IMR-90 (cell line): Measurements from ENCODE around the gene NPHP4. TPM values are rescaled to one million over a fixed set of nuclear protein-coding genes. Genes with fewer than 3 reads are reported as not detected.

Experiments
- ATAC-seq: fragments of 200-7000 bp; cut with Tn5 transposase; 2 replicates; pipeline ENCODE4 v1.9.1; 2020; ENCODE audit warnings: low read depth, mild to moderate bottlenecking, moderate library complexity
- BruUV-seq: library from RNA; stranded (reverse); fragments of 400-500 nt; replicated peaks from 2 replicates; lab custom pipeline; 2021; lab: Mats Ljungman, UMichigan
- CTCF ChIA-PET: fragments of 300-600 bp; formaldehyde crosslinking; extraction: SDS; loops from one replicate; lab custom pipeline; 2021; ENCODE audit warnings: antibody characterized with exemption; lab: Yijun Ruan, JAX
- POLR2A ChIA-PET: fragments of 300-600 bp; sonication (Branson Sonifier 250); formaldehyde crosslinking; loops from one replicate; lab custom pipeline; 2022; ENCODE audit warnings: antibody characterized with exemption; ENCODE audit not compliant: unreplicated experiment; lab: Charles Lee
- DNase-seq: peaks from one replicate; pipeline ENCODE4 v3.0.0; 2013
- H2AFZ ChIP-seq: replicated peaks from 2 replicates; pipeline ENCODE3; 2013; ENCODE audit warnings: low read length, mild to moderate bottlenecking; ENCODE audit not compliant: poor library complexity
- H2AK5ac ChIP-seq: 2 replicates; pipeline ENCODE4 v1.6.1; 2013; ENCODE audit warnings: low read depth, low read length, inconsistent platforms
- H2AK9ac ChIP-seq: replicated peaks from 2 replicates; pipeline ENCODE3; 2013; ENCODE audit warnings: mild to moderate bottlenecking, low read depth, low read length, moderate library complexity; ENCODE audit not compliant: poor library complexity
- H2BK120ac ChIP-seq: 2 replicates; pipeline ENCODE4 v1.6.1; 2013; ENCODE audit warnings: low read depth, low read length, inconsistent platforms
- H2BK15ac ChIP-seq: 3 replicates; pipeline ENCODE4 v1.6.1; 2013; ENCODE audit warnings: low read depth, low read length, inconsistent platforms
- H2BK20ac ChIP-seq: 2 replicates; pipeline ENCODE4 v1.6.1; 2013; ENCODE audit warnings: low read depth, mild to moderate bottlenecking, inconsistent platforms, low read length, moderate library complexity
- H2BK5ac ChIP-seq: 2 replicates; pipeline ENCODE4 v1.6.1; 2013; ENCODE audit warnings: mild to moderate bottlenecking, low read depth, low read length, inconsistent platforms; ENCODE audit not compliant: poor library complexity, severe bottlenecking
- H3K14ac ChIP-seq: replicated peaks from 2 replicates; pipeline ENCODE4 v1.6.1; 2013; ENCODE audit warnings: low read depth, low read length, inconsistent platforms
- H3K18ac ChIP-seq: 2 replicates; pipeline ENCODE4 v1.6.1; 2013; ENCODE audit warnings: low read depth, low read length, control low read depth
- H3K23ac ChIP-seq: 2 replicates; pipeline ENCODE4 v1.6.1; 2013; ENCODE audit warnings: low read depth, low read length, inconsistent platforms
- H3K27ac ChIP-seq: 2 replicates; pipeline ENCODE4 v1.5.1; 2013; ENCODE audit warnings: mild to moderate bottlenecking, control low read depth, low read length; ENCODE audit not compliant: insufficient read depth
- H3K27me3 ChIP-seq: 2 replicates; pipeline ENCODE4 v1.6.1; 2013; ENCODE audit warnings: low read length; ENCODE audit not compliant: control insufficient read depth, insufficient read depth
- H3K36me3 ChIP-seq: 2 replicates; pipeline ENCODE4 v1.6.1; 2013; ENCODE audit warnings: low read length, mixed read lengths; ENCODE audit not compliant: control insufficient read depth, insufficient read depth
- H3K4ac ChIP-seq: 2 replicates; pipeline ENCODE4 v1.6.1; 2013; ENCODE audit warnings: low read depth, low read length, inconsistent platforms
- H3K4me1 ChIP-seq: 2 replicates; pipeline ENCODE4 v1.6.1; 2013; ENCODE audit warnings: low read length, mixed read lengths; ENCODE audit not compliant: control insufficient read depth, insufficient read depth
- H3K4me2 ChIP-seq: 2 replicates; pipeline ENCODE4 v1.6.1; 2013; ENCODE audit warnings: low read depth, mild to moderate bottlenecking, control low read depth, low read length, moderate library complexity
- H3K4me3 ChIP-seq: 2 replicates; pipeline ENCODE4 v1.5.1; 2013; ENCODE audit warnings: low read depth, mild to moderate bottlenecking, control low read depth, low read length, moderate library complexity; ENCODE audit not compliant: insufficient read depth
- H3K56ac ChIP-seq: 2 replicates; pipeline ENCODE4 v1.6.1; 2013; ENCODE audit warnings: low read length, inconsistent platforms; ENCODE audit not compliant: insufficient read depth; ENCODE audit errors: extremely low read depth
- H3K79me1 ChIP-seq, 2 experiments: 2 replicates each; pipeline ENCODE4 v1.6.1; 2013; ENCODE audit warnings: low read length in 2 of 2, inconsistent platforms in 1 of 2, low read depth in 1 of 2
- H3K9ac ChIP-seq: 2 replicates; pipeline ENCODE4 v1.6.1; 2013; ENCODE audit warnings: low read depth, low read length, control low read depth
- H3K9me1 ChIP-seq: 2 replicates; pipeline ENCODE4 v1.6.1; 2013; ENCODE audit warnings: low read length, inconsistent platforms; ENCODE audit not compliant: insufficient read depth
- H3K9me3 ChIP-seq: 2 replicates; pipeline ENCODE4 v1.6.1; 2013; ENCODE audit warnings: low read length; ENCODE audit not compliant: control insufficient read depth, insufficient read depth
- H4K20me1 ChIP-seq: 2 replicates; pipeline ENCODE4 v1.6.1; 2013; ENCODE audit warnings: low read length, inconsistent platforms; ENCODE audit not compliant: insufficient read depth
- H4K5ac ChIP-seq: 2 replicates; pipeline ENCODE4 v1.6.1; 2013; ENCODE audit warnings: mild to moderate bottlenecking, low read depth, low read length, control low read depth
- H4K8ac ChIP-seq, 2 experiments: 2 replicates each; pipeline ENCODE4 v1.6.1; 2013; ENCODE audit warnings: low read depth in 2 of 2, low read length in 2 of 2, control low read depth in 1 of 2, inconsistent platforms in 1 of 2
- H4K91ac ChIP-seq: 2 replicates; pipeline ENCODE4 v1.6.1; 2013; ENCODE audit warnings: low read depth, low read length, inconsistent platforms; ENCODE audit not compliant: insufficient read depth
- BHLHE40 ChIP-seq: fragments of 150-350 bp; IDR thresholded peaks from 2 replicates; pipeline ENCODE4 v1.6.1; 2016; ENCODE audit warnings: mild to moderate bottlenecking, low read depth, low read length
- FOS ChIP-seq: fragments of 150-350 bp; IDR thresholded peaks from 2 replicates; pipeline ENCODE4 v1.6.1; 2016; ENCODE audit warnings: low read depth, low read length
- MAZ ChIP-seq: IDR thresholded peaks from 2 replicates; pipeline ENCODE4 v1.6.1; 2012; ENCODE audit warnings: low read depth, mild to moderate bottlenecking, low read length, improper control_type of control experiment, moderate library complexity, borderline replicate concordance
- MXI1 ChIP-seq: IDR thresholded peaks from 2 replicates; pipeline ENCODE4 v1.6.1; 2012; ENCODE audit warnings: low read depth, mild to moderate bottlenecking, low read length, moderate library complexity, borderline replicate concordance
- NFE2L2 ChIP-seq: fragments of 150-350 bp; IDR thresholded peaks from 2 replicates; pipeline ENCODE4 v1.6.1; 2016; ENCODE audit warnings: low read depth, mild to moderate bottlenecking, low read length
- POLR2A ChIP-seq: IDR thresholded peaks from 2 replicates; pipeline ENCODE4 v1.6.1; 2012; ENCODE audit warnings: mild to moderate bottlenecking, low read depth, low read length
- RCOR1 ChIP-seq: IDR thresholded peaks from 2 replicates; pipeline ENCODE4 v1.6.1; 2012; ENCODE audit warnings: mild to moderate bottlenecking, low read length, improper control_type of control experiment; ENCODE audit not compliant: insufficient replicate concordance
- RFX5 ChIP-seq: IDR thresholded peaks from 2 replicates; pipeline ENCODE4 v1.8.0; 2012; ENCODE audit warnings: low read depth, mild to moderate bottlenecking, low read length, moderate library complexity
- SMC3 ChIP-seq: fragments of 150-350 bp; IDR thresholded peaks from 2 replicates; pipeline ENCODE4 v1.6.1; 2016; ENCODE audit warnings: low read depth, mild to moderate bottlenecking, antibody characterized with exemption, low read length, moderate library complexity
- USF2 ChIP-seq: fragments of 150-350 bp; IDR thresholded peaks from 2 replicates; pipeline ENCODE4 v1.6.1; 2017; ENCODE audit warnings: mild to moderate bottlenecking, antibody characterized with exemption, low read length, low read depth
- WGBS, 2 experiments: methylation state at CpG; one replicate each; pipeline versions ENCODE4 v1.1.5 to v1.1.7; 2013; ENCODE audit warnings: missing lambda C conversion rate in 2 of 2; ENCODE audit not compliant: insufficient read length in 1 of 2; ENCODE audit errors: extremely low coverage in 2 of 2; 5-methylcytosine and 5-hydroxymethylcytosine counted together
- dilution Hi-C: fragments of 300-500 bp; cut with HindIII; formaldehyde crosslinking; loops from one replicate; pipeline ENCODE4 v1.14.3; 2018; ENCODE audit warnings: low sequenced_read_pairs; ENCODE audit not compliant: unreplicated experiment
- in situ Hi-C: fragments of 300-500 bp; cut with MboI; formaldehyde crosslinking; loops from 3 replicates; pipeline ENCODE4 v1.14.3; 2019; ENCODE audit warnings: low sequenced_read_pairs, inconsistent platforms, mixed read lengths
- intact Hi-C: fragments of 100-400 bp; cut with micrococcal nuclease; formaldehyde crosslinking; loops from 2 replicates; pipeline ENCODE4 v1.10.0; 2022
- polyA plus RNA-seq, 3 experiments: library from polyadenylated mRNA; depleted of rRNA; stranded (reverse); fragments of >200 nt; gene quantifications; 2 replicates each; pipeline ENCODE4 v1.2.3, GENCODE V29; 2012; ENCODE audit warnings: low replicate concordance in 1 of 3
- total RNA-seq: library from RNA; depleted of rRNA; stranded (reverse); fragments of >200 nt; gene quantifications from 2 replicates; pipeline ENCODE4 v1.2.3, GENCODE V29; 2012

Gene NPHP4
- total and polyA plus RNA-seq, 2 of the 4 experiments (the other 2 are of a cell fraction) = 2.0 to 5.5 TPM

- no peak for TF ChIP-seq MAZ
Measured at GRCh38 chr1:5947071-5947821, 45.0 kb downstream of the NPHP4 start (continued).

DNA sequence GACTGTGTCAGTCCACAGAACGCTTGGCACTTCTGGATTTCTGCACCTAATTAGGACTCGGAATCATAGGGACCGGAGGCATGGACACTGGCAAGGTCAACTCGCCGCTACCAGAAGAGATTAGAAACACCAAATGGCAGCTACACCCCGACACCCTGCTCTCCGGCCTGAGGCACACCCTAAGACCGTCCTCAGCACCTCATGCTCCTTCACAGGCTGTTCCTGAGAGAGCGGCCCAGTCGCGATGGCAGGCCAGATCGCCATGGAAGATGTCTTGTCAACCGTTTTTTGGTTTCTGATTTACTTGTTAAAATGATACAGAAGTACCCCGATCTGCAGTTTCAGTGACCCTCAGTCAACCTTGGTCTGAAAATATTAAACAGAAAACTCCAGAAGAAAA is 46.8 kb downstream of the NPHP4 start:
- Histone ChIP-seq H3K9me3 (no peaks in the 10 kb centered on the region), H3K18ac (no peak overlapping the region), H3K27me3 (no peaks in the 10 kb centered on the region), H4K8ac (no peak overlapping the region), H3K79me1 (no peaks in the 10 kb centered on the region), H3K23ac (no peak overlapping the region), H4K20me1 (no peaks in the 10 kb centered on the region), H2BK120ac (no peak overlapping the region), H3K9ac (no peak overlapping the region), H3K14ac (no peak overlapping the region), H2BK5ac (no peak overlapping the region), H3K56ac (no peak overlapping the region), H4K91ac (no peak overlapping the region), H3K36me3 (peaks cover 3% of the 10 kb centered on the region), H4K5ac (no peak overlapping the region), H2AK9ac (no peak overlapping the region), H2AFZ (no peak overlapping the region), H2AK5ac (no peak overlapping the region), H3K4ac (no peak overlapping the region), H3K4me3 (no peak overlapping the region), H3K9me1 (peaks cover 5% of the 10 kb centered on the region; the same call in 1 of the 2 replicates), H3K4me2 (no peak overlapping the region), H3K27ac (no peak overlapping the region), H2BK15ac (no peak overlapping the region), H3K4me1 (no peaks in the 10 kb centered on the region), H2BK20ac (no peak overlapping the region)
- no TSS peak for BruUV-seq
- in situ Hi-C loops = no loop called here
- POLR2A ChIA-PET = no interaction called here
- dilution Hi-C loops = no loop called here
- CTCF ChIA-PET = no interaction called here
- 93% methylated on average over 7 of the region's 14 CpGs; no CpG with 5 or more reads in 1 of the 2 experiments for whole genome bisulfite sequencing, 2 experiments
- TF ChIP-seq FOS (no peak), RFX5 (no peak), MXI1 (no peak), SMC3 (no peak), POLR2A (no peak), BHLHE40 (no peak), RCOR1 (no peak), USF2 (no peak), NFE2L2 (no peak)
- ATAC-seq (no peak), DNase-seq (no peak)
- intact Hi-C loops = no loop called here
